Dermis blood vessel endothelial cell (primary cell): ENCODE measurements around the gene SDC3. TPM values are rescaled to one million over a fixed set of nuclear protein-coding genes. Genes with fewer than 3 reads are reported as not detected.
"Not testable (repeated sequence)": the region's sequence is repeated elsewhere in the genome, so short reads cannot be mapped to it uniquely, and the experiment has no call there.

Source experiments
- DNase-seq: peaks from one replicate; pipeline ENCODE4 v3.0.0; 2010
- total RNA-seq: library from RNA; depleted of rRNA; stranded (reverse); fragments of >200 nt; gene quantifications from 2 replicates; pipeline ENCODE4 v1.2.3, GENCODE V29; 2014

SDC3 gene
- total RNA-seq: 22.0 and 55.3 TPM in 2 replicates

GRCh38 chr1:30908696-30909364 lies at the start of gene SDC3:
TSS of gene SDC3 (minus strand) at chr1:30908758. CDS start at chr1:30908586, 172 bp downstream.
- peak; percentile 47 for DNase-seq

GRCh38 chr1:30957560-30958222 lies 49.1 kb upstream of the SDC3 start:
- no peak for DNase-seq

GRCh38 chr1:30955448-30956015 lies 47.0 kb upstream of the SDC3 start:
- DNase-seq: no peak

GRCh38 chr1:30953685-30954084 lies 45.1 kb upstream of the SDC3 start:
- no peak for DNase-seq

GRCh38 chr1:30952098-30952497 lies 43.5 kb upstream of the SDC3 start:
- no peak for DNase-seq

GRCh38 chr1:30950700-30951099 lies 42.1 kb upstream of the SDC3 start:
- DNase-seq: no peak

GRCh38 chr1:30950053-30950452 lies 41.5 kb upstream of the SDC3 start:
- DNase-seq: no peak

- not testable (repeated sequence) for DNase-seq
These were observed 40.9 kb upstream of the SDC3 start for GRCh38 chr1:30949487-30949838.

- DNase-seq: not testable (repeated sequence)
These were observed 40.4 kb upstream of the SDC3 start for GRCh38 chr1:30948813-30949486.

GRCh38 chr1:30948278-30948677 lies 39.7 kb upstream of the SDC3 start:
- no peak for DNase-seq

- no peak for DNase-seq
These were observed 38.7 kb upstream of the SDC3 start for GRCh38 chr1:30947212-30947611.

- peak; percentile 85 for DNase-seq
These were observed 33.9 kb upstream of the SDC3 start for GRCh38 chr1:30942326-30942963.

- no peak for DNase-seq
These were observed 32.0 kb upstream of the SDC3 start for GRCh38 chr1:30940541-30940940.

GRCh38 chr1:30936541-30937171 lies 28.1 kb upstream of the SDC3 start:
- no peak for DNase-seq

GRCh38 chr1:30935758-30936157 lies 27.2 kb upstream of the SDC3 start:
- not testable (repeated sequence) for DNase-seq

GRCh38 chr1:30934613-30935012 lies 26.1 kb upstream of the SDC3 start:
- DNase-seq: no peak

GRCh38 chr1:30933874-30934252 lies 25.3 kb upstream of the SDC3 start:
- DNase-seq: no peak

- no peak for DNase-seq
These were observed 22.1 kb upstream of the SDC3 start for GRCh38 chr1:30930631-30931173.

GRCh38 chr1:30929944-30930525 lies 21.5 kb upstream of the SDC3 start:
- no peak for DNase-seq

GRCh38 chr1:30929135-30929889 lies 20.8 kb upstream of the SDC3 start:
- peak; percentile 60 for DNase-seq

GRCh38 chr1:30928789-30929134 lies 20.2 kb upstream of the SDC3 start:
- DNase-seq: no peak
